Measurements from ENCODE around the gene TBCD.

The TBCD gene

GRCh38 chr17:82799591-82799990 lies 47.7 kb downstream of the TBCD start:
- no peak for DNase-seq (ENCODE audit: low spot score)
- no peak for TF ChIP-seq CTCF (IDR thresholded peaks at IDR 0.05; ENCODE audit: borderline replicate concordance, control extremely low read depth, extremely low read depth, insufficient read depth, missing control alignments)
- in situ Hi-C loops (cut with MboI; ENCODE audit: low sequenced_read_pairs, unreplicated experiment): no loop called here

- DNase-seq (ENCODE audit: low spot score): no peak
- no peak for TF ChIP-seq CTCF (IDR thresholded peaks at IDR 0.05; ENCODE audit: borderline replicate concordance, control extremely low read depth, extremely low read depth, insufficient read depth, missing control alignments)
- in situ Hi-C loops (cut with MboI; ENCODE audit: low sequenced_read_pairs, unreplicated experiment): no loop called here
These were observed 49.0 kb downstream of the TBCD start for GRCh38 chr17:82800885-82801284.

- no peak for DNase-seq (ENCODE audit: low spot score)
- no peak for TF ChIP-seq CTCF (IDR thresholded peaks at IDR 0.05; ENCODE audit: borderline replicate concordance, control extremely low read depth, extremely low read depth, insufficient read depth, missing control alignments)
- in situ Hi-C loops (cut with MboI; ENCODE audit: low sequenced_read_pairs, unreplicated experiment): no loop called here
These were observed 49.6 kb downstream of the TBCD start for GRCh38 chr17:82801377-82801970.

GRCh38 chr17:82802075-82802780 lies 50.4 kb downstream of the TBCD start:
- TF ChIP-seq CTCF (IDR thresholded peaks at IDR 0.05; ENCODE audit: borderline replicate concordance, control extremely low read depth, extremely low read depth, insufficient read depth, missing control alignments): no peak
- DNase-seq (ENCODE audit: low spot score): no peak
- in situ Hi-C loops (cut with MboI; ENCODE audit: low sequenced_read_pairs, unreplicated experiment): no loop called here

GRCh38 chr17:82803185-82803584 lies 51.3 kb downstream of the TBCD start:
- no peak for DNase-seq (ENCODE audit: low spot score)
- in situ Hi-C loops (cut with MboI; ENCODE audit: low sequenced_read_pairs, unreplicated experiment): no loop called here
- TF ChIP-seq CTCF (IDR thresholded peaks at IDR 0.05; ENCODE audit: borderline replicate concordance, control extremely low read depth, extremely low read depth, insufficient read depth, missing control alignments): no peak

- in situ Hi-C loops (cut with MboI; ENCODE audit: low sequenced_read_pairs, unreplicated experiment): no loop called here
- no peak for DNase-seq (ENCODE audit: low spot score)
- TF ChIP-seq CTCF (IDR thresholded peaks at IDR 0.05; ENCODE audit: borderline replicate concordance, control extremely low read depth, extremely low read depth, insufficient read depth, missing control alignments): no peak
These were observed 51.7 kb downstream of the TBCD start for GRCh38 chr17:82803606-82804005.

Measured in GM13976 (cell line).